DMS 273 (cell line): ENCODE results near the gene RNF217.
"Not testable (repeated sequence)": the region's sequence is repeated elsewhere in the genome, so short reads cannot be mapped to it uniquely, and the experiment has no call there.

Source experiments
- DNase-seq: peaks from one replicate; lab custom pipeline; 2025; ENCODE audit not compliant: unreplicated experiment; lab: John Stamatoyannopoulos, UW

RNF217 gene

GRCh38 chr6:125013938-125014660 lies 51.9 kb downstream of the RNF217 start:
- DNase-seq, result no peak

GRCh38 chr6:125014661-125014957 lies 52.4 kb downstream of the RNF217 start:
- no peak for DNase-seq

- DNase-seq, result no peak
Measured at GRCh38 chr6:125015152-125015551, 52.9 kb downstream of the RNF217 start.

- DNase-seq, result no peak
Measured at GRCh38 chr6:125018136-125018535, 55.9 kb downstream of the RNF217 start.

GRCh38 chr6:125019281-125019680 lies 57.0 kb downstream of the RNF217 start:
- no peak for DNase-seq

GRCh38 chr6:125019918-125020317 lies 57.7 kb downstream of the RNF217 start:
- DNase-seq, result peak; percentile 58

- DNase-seq, result peak; percentile 75
Measured at GRCh38 chr6:125020385-125020784, 58.1 kb downstream of the RNF217 start.

GRCh38 chr6:125022391-125022989 lies 60.3 kb downstream of the RNF217 start:
- DNase-seq, result no peak

- DNase-seq, result no peak
Measured at GRCh38 chr6:125025164-125025854, 63.1 kb downstream of the RNF217 start.

- no peak for DNase-seq
Measured at GRCh38 chr6:125027287-125027686, 65.0 kb downstream of the RNF217 start.

GRCh38 chr6:125030969-125031368 lies 68.7 kb downstream of the RNF217 start:
- DNase-seq, result no peak

GRCh38 chr6:125031385-125031784 lies 69.1 kb downstream of the RNF217 start:
- DNase-seq, result no peak

GRCh38 chr6:125034929-125035328 lies 72.7 kb downstream of the RNF217 start:
- DNase-seq, result not testable (repeated sequence)

GRCh38 chr6:125036486-125036885 lies 74.2 kb downstream of the RNF217 start:
- not testable (repeated sequence) for DNase-seq

- DNase-seq, result no peak
Measured at GRCh38 chr6:125037827-125038226, 75.6 kb downstream of the RNF217 start.

GRCh38 chr6:125038925-125039324 lies 76.7 kb downstream of the RNF217 start:
- DNase-seq, result no peak

- no peak for DNase-seq
Measured at GRCh38 chr6:125041740-125042459, 79.7 kb downstream of the RNF217 start.

GRCh38 chr6:125044066-125044465 lies 81.8 kb downstream of the RNF217 start:
- no peak for DNase-seq

GRCh38 chr6:125044667-125045066 lies 82.4 kb downstream of the RNF217 start:
- DNase-seq, result no peak

GRCh38 chr6:125046107-125046925 lies 84.1 kb downstream of the RNF217 start:
- peak; percentile 7 for DNase-seq

- no peak for DNase-seq
Measured at GRCh38 chr6:125048274-125048673, 86.0 kb downstream of the RNF217 start.
